Measurements from ENCODE around the gene LONP1.
"Not testable (repeated sequence)": the region's sequence is repeated elsewhere in the genome, so short reads cannot be mapped to it uniquely, and the experiment has no call there.

LONP1 gene

DNA sequence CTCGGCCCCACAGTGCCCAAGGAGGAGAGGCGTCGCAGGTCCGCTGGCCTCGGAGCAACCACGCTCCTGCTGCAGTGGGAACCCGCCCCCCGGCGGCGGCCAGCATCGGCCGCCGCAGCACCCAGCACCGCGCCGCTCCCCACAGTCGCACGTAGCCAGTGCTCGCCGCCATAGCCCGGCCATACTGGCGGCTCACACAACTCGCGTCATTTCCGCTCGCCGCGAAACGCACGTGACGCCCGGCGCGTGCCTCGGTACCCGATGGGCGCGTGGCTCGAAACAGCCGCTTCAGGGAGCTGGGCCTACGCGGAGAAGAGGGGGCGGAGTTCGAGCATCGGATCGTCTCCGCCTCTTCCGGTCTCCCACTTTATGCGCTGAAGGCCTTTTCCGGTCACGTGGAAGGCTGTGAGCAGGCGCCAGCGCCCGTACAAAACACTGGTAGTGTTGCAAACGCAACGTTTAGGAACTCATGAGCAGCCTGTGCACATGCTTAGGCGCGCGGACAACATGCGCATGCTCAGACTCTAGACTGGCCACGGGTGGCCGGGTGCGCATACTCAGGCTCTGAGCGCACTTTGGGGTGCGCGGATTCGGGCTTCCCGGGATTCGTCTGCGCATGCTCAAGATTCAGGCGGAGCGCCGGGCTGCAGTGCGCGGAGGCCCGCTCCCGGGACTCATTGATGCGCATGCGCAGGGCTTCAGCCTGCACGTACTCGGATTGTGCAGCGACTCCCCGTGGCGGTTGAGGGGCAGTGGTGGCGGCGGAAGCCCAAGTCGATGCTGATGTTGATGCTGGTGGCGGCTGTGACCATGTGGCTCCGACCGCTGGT, at the start of gene LONP1, which contains the start of gene CATSPERD:
LONP1 (minus strand) TSS at position 186 of the 830 bp plus-strand sequence; CDS start at position 172, 14 bp downstream.
CATSPERD (plus strand) TSS at position 677 of the 830 bp plus-strand sequence; CDS start at position 778, 101 bp downstream.
- DNase-seq (ENCODE audit: low read depth, low spot score): peak; percentile 100

DNA sequence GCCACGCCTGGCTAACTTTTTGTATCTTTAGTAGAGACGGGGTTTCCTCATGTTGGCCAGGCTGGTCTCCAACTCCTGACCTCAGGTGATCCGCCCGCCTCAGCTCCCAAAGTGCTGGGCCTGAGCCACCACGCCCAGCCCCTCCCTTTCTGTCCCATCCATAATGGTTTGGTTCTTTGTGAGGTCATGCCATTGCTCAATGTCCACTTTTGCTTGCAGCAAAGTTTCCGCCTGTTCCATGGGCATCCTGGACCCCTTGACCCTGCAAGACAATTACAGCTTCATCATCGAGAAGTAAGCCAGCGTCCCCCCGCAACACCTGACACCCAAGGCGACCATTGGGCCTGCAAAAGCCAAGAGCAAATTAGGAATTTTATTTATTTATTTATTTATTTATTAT, 48.0 kb upstream of the LONP1 start:
- DNase-seq (ENCODE audit: low read depth, low spot score): no peak

DNA sequence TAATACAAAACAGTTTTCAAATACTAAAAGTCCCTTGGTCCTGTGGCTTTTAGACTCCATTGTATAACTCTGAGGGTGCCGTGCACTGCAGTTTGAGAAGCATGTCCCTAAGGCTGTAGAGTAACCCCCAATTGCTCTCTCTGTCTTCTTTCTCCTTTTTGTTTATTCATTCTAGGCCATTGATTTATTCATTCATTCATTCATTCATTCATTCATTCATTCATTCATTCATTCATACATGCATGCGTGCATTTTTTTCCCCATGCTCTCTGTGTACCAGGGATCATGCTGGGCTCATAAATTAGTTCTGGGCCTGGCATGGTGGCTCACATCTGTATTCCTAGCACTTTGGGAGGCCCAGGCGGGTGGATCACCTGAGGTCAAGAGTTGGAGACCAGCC, 45.3 kb upstream of the LONP1 start:
- DNase-seq (ENCODE audit: low read depth, low spot score): no peak

GRCh38 chr19:5762608-5763217, 42.8 kb upstream of the LONP1 start:
- DNase-seq (ENCODE audit: low read depth, low spot score): no peak

DNA sequence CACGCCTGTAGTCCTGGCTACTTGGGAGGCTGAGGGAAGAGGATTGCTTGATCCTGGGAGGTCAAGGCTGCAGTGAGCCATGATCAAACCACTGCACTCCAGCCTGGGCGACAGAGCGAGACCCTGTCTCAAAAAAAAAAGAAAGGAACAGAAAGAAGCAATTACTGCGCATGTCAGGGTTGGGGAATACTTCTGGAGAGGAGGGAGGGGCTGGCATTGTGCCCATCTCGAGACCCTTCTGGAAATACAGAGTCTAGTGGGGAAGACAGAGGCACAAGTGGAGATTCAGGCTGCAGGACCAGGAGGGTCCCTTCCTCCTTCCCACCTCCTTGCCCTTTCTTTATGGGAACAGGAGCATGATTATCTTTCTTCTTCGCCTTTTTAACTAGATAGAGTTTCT, 33.8 kb upstream of the LONP1 start:
- DNase-seq (ENCODE audit: low read depth, low spot score): no peak

GRCh38 chr19:5751709-5752108, 31.8 kb upstream of the LONP1 start:
- DNase-seq (ENCODE audit: low read depth, low spot score): no peak

- DNase-seq (ENCODE audit: low read depth, low spot score): no peak
Measured at GRCh38 chr19:5749505-5749904, 29.6 kb upstream of the LONP1 start.

DNA sequence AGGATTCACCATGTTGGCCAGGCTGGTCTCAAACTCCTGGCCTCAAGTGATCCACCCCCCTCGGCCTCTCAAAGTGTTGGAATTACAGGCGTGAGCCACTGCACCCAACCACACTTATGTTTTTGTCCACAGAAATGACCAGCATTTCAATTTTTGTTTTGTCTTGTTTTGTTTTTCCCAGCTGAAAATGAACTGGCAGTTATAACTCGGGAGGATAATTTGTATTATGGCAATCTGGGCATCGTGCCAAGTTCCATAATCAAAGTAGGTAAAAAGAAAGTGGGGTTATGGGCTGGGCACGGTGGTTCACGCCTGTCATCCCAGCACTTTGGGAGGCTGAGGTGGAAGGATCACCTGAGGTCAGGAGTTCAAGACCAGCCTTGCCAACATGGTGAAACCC, 29.0 kb upstream of the LONP1 start:
- not testable (repeated sequence) for DNase-seq (ENCODE audit: low read depth, low spot score)

DNA sequence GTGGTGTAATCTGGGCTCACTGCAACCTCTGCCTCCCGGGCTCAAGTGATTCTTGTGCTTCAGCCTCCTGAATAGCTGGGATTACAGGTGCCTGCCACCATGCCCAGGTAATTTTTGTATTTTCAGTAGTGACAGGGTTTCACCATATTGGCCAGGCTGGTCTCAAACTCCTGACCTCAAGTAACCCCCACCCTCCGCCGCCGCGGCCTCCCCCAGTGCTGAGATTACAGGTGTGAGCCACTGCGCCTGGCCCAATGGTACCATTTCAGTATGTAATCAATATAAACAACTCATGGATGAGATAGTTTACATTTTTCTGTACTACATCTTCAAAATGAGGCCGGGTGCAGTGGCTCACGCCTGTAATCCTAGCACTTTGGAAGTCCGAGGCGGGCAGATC, 25.1 kb upstream of the LONP1 start:
- not testable (repeated sequence) for DNase-seq (ENCODE audit: low read depth, low spot score)

- no peak for DNase-seq (ENCODE audit: low read depth, low spot score)
Measured at GRCh38 chr19:5743630-5744029, 23.7 kb upstream of the LONP1 start.

GRCh38 chr19:5742051-5742450, 22.1 kb upstream of the LONP1 start:
- no peak for DNase-seq (ENCODE audit: low read depth, low spot score)

GRCh38 chr19:5738423-5738822, 18.5 kb upstream of the LONP1 start:
- DNase-seq (ENCODE audit: low read depth, low spot score): no peak

DNA sequence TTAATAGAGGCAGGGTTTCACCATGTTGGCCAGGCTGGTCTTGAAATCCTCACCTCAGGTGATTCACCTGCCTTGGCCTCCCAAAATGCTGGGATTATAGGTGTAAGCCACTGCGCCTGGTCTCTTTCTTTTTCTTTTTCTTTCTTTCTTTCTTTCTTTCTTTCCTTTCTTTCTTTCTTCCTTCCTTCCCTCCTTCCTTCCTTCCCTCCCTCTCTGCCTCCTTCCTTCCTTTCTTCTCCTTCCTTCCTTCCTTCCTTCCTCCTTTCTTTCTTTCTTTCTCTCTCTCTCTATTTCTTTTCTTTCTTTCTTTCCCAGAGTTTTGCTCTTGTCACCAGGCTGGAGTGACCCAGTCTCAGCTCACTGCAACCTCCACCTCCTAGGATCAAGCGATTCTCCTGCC, 13.2 kb upstream of the LONP1 start:
- not testable (repeated sequence) for DNase-seq (ENCODE audit: low read depth, low spot score)

- DNase-seq (ENCODE audit: low read depth, low spot score): no peak
Measured at GRCh38 chr19:5727453-5728050, 7.6 kb upstream of the LONP1 start.

DNA sequence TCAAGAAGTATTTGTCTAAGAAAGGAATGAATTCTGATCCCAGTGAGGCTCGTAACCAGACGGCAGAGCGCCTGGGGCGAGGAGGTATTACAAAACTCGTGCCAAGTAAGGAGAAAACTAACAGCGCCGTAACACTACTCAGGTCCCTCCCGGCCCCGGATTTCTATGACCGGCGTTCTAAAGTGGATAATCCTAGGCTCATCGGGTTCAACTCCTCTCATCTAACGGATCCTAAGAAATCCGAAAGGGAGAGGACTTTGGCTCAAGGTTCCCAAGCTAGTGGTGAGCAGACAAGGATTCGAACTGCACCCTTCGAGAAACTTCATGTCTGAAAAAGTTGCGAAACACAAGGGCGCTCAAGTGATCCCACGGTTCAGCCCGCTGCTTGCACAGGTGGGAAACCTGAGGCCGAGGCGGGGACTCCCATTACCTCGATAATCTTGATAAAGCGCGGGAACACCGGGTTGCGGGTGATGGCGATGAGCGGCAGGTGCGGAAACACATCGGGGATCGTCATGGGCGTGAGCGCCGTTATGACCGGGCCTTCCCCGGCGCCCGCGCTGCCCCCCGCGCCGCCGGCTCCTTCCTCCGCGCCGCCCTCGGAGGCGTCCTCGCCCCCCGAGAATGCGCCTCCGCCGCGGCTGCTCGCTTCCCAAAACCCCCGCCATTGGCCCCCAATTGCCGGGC, 529 bp downstream of the LONP1 start:
- DNase-seq (ENCODE audit: low read depth, low spot score): peak; percentile 38

GRCh38 chr19:5718579-5719273, 1.2 kb downstream of the LONP1 start:
- peak; percentile 70 for DNase-seq (ENCODE audit: low read depth, low spot score)

DNA sequence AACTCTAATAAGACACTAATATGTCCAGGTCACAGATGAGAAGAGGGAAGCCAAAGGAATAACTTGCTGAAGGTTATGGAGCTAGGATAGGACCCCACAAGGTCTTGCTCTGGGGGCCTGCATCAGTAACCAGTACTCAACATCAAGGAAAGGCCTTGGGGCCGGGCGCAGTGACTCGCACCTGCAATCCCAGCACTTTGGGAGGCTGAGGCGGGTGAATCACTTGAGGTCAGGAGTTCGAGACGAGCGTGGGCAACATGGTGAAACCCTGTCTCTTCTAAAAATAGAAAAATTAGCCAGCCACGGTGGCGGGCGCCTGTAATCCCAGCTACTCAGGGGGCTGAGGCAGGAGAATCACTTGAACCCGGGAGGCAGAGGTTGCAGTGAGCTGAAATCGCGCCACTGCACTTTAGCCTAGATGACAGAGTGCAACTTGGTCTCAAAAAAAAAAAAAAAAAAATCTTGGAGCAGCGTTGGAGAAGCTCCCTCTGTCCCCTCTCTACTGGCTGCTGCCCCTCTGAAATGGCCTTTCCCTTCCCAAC, 1.8 kb downstream of the LONP1 start:
- no peak for DNase-seq (ENCODE audit: low read depth, low spot score)

DNA sequence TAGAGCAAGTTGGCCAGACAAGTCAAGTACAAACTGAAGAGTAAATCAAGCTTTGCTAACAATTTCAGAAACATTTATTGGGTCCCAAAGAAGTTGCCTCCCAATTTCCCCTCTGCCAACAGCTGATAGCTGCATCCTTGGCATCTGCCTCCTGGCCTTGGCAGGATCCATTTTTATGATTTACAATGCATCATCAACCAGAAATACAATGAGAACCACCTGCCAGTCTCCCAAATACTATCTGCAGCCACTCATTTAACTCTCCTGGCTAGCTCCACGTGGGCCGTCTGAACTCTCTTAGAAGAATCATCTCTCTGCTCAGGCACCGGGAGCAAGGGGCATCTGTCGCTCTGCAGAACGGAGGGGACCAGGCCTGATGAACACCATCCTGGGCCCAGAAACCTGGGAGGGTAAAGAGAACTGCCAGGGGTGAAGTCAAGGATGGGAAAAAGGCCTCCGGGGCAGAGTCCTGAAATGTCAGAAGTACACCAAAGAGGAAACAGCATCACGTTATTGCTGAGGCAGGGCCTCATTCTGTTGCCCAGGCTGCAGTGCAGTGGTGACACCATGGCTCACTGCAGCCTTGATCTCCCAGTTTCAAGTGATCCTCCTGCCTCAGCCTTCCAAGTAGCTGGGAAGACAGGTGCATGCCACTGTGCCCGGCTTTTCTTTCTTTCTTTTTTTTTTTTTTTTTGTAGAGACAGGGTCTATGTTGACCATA, 2.6 kb downstream of the LONP1 start:
- DNase-seq (ENCODE audit: low read depth, low spot score): no peak

GRCh38 chr19:5714816-5715215, 5.1 kb downstream of the LONP1 start:
- DNase-seq (ENCODE audit: low read depth, low spot score): no peak

- no peak for DNase-seq (ENCODE audit: low read depth, low spot score)
Measured at GRCh38 chr19:5713228-5713627, 6.7 kb downstream of the LONP1 start.
